HCT116 (cell line): ENCODE measurements around the gene HEG1. TPM values are rescaled to one million over a fixed set of nuclear protein-coding genes. Genes with fewer than 3 reads are reported as not detected.

Experiments used
- ATAC-seq: fragments of 200-7000 bp; cut with Tn5 transposase; 2 replicates; pipeline ENCODE4 v1.9.1; 2020; ENCODE audit warnings: mild to moderate bottlenecking, moderate library complexity
- BruUV-seq: library from RNA; stranded (reverse); fragments of 400-500 nt; replicated peaks from 2 replicates; lab custom pipeline; 2021; lab: Mats Ljungman, UMichigan
- CTCF ChIA-PET: fragments of 300-600 bp; sonication (Branson Sonifier 250); formaldehyde crosslinking; loops from one replicate; lab custom pipeline; 2021; ENCODE audit warnings: antibody characterized with exemption; lab: Charles Lee
- POLR2A ChIA-PET: fragments of 300-600, 350-600 bp; sonication (Branson Sonifier 250); formaldehyde crosslinking; loops from one replicate; lab custom pipeline; 2021; ENCODE audit warnings: antibody characterized with exemption; lab: Charles Lee
- RAD21 ChIA-PET, 2 experiments: fragments of 300-600 bp; sonication (Branson Sonifier 250); formaldehyde crosslinking; loops; one replicate each; lab custom pipeline; 2023; ENCODE audit warnings: low total read pairs in 2 of 2; ENCODE audit not compliant: uncharacterized antibody in 2 of 2, unreplicated experiment in 2 of 2, low non-redundant PET in 1 of 2; lab: Charles Lee
- DNase-seq: peaks from one replicate; pipeline ENCODE4 v3.0.0-alpha.2; 2010; ENCODE audit warnings: low read depth, low spot score
- H2AFZ ChIP-seq: fragments of 200-600 bp; shearing (Covaris generic), sonication (generic); 2 replicates; pipeline ENCODE4 v1.6.1; 2017; ENCODE audit warnings: low read depth, mixed run types, mixed read lengths, antibody characterized with exemption, low read length; ENCODE audit not compliant: poor library complexity, severe bottlenecking
- H3K27ac ChIP-seq: 2 replicates; pipeline ENCODE4 v1.5.1; 2012; ENCODE audit warnings: low read depth, low read length
- H3K27me3 ChIP-seq: fragments of 200-600 bp; sonication (generic); 2 replicates; pipeline ENCODE4 v1.6.1; 2016; ENCODE audit warnings: mixed run types, low read length, mixed read lengths; ENCODE audit not compliant: insufficient read depth
- H3K36me3 ChIP-seq, 2 experiments: fragments of 200-500 bp in 1 of 2; fragments of 200-600 bp in 1 of 2; sonication (Bioruptor generic) in 1 of 2; sonication (generic) in 1 of 2; 2 replicates each; pipeline versions ENCODE4 v1.5.1 to v1.6.1; 2014 to 2016; ENCODE audit warnings: low read length in 2 of 2, inconsistent platforms in 1 of 2, mixed read lengths in 1 of 2, mixed run types in 1 of 2; ENCODE audit not compliant: insufficient read depth in 2 of 2, control insufficient read depth in 1 of 2
- H3K4me1 ChIP-seq, 2 experiments: fragments of 200-600 bp in 1 of 2; sonication (generic) in 1 of 2; 2 replicates each; pipeline versions ENCODE4 v1.5.1 to v1.6.1; 2012 to 2017; ENCODE audit warnings: low read length in 2 of 2, inconsistent platforms in 1 of 2, mild to moderate bottlenecking in 1 of 2, mixed read lengths in 1 of 2, mixed run types in 1 of 2, moderate library complexity in 1 of 2; ENCODE audit not compliant: insufficient read depth in 2 of 2, control insufficient read depth in 1 of 2
- H3K4me2 ChIP-seq: fragments of 200-600 bp; sonication (generic); 2 replicates; pipeline ENCODE4 v1.6.1; 2017; ENCODE audit warnings: mixed run types, low read length, mixed read lengths
- H3K4me3 ChIP-seq, 2 experiments: fragments of 200-600 bp in 1 of 2; sonication (generic) in 1 of 2; replicated peaks in 1 of 2; 2 replicates each; pipeline ENCODE4 v1.5.1; 2011 to 2016; ENCODE audit warnings: low read length in 2 of 2, control low read depth in 1 of 2, low read depth in 1 of 2, mild to moderate bottlenecking in 1 of 2, mixed read lengths in 1 of 2, mixed run types in 1 of 2
- H3K79me2 ChIP-seq: fragments of 200-600 bp; sonication (generic); 2 replicates; pipeline ENCODE4 v1.6.1; 2017; ENCODE audit warnings: mild to moderate bottlenecking, mixed run types, low read length, moderate library complexity, mixed read lengths; ENCODE audit not compliant: insufficient read depth
- H3K9ac ChIP-seq: fragments of 200-600 bp; sonication (generic); 2 replicates; pipeline ENCODE4 v1.6.1; 2016; ENCODE audit warnings: low read length, mixed read lengths
- H3K9me2 ChIP-seq: fragments of 200-600 bp; sonication (generic), shearing (Covaris generic); 2 replicates; pipeline ENCODE4 v1.6.1; 2017; ENCODE audit warnings: mixed run types, mild to moderate bottlenecking, moderate library complexity; ENCODE audit not compliant: insufficient read depth
- H3K9me3 ChIP-seq, 2 experiments: fragments of 200-500 bp in 1 of 2; fragments of 200-600 bp in 1 of 2; sonication (Bioruptor generic) in 1 of 2; sonication (generic) in 1 of 2; 2 replicates each; pipeline ENCODE4 v1.6.1; 2014 to 2017; ENCODE audit warnings: low read length in 2 of 2, mixed read lengths in 2 of 2, inconsistent platforms in 1 of 2, low read depth in 1 of 2, mild to moderate bottlenecking in 1 of 2, mixed run types in 1 of 2, moderate library complexity in 1 of 2; ENCODE audit not compliant: control insufficient read depth in 1 of 2, insufficient read depth in 1 of 2
- H4K20me1 ChIP-seq: fragments of 200-600 bp; sonication (generic), shearing (Covaris generic); 2 replicates; pipeline ENCODE4 v1.6.1; 2017; ENCODE audit warnings: mixed run types, mild to moderate bottlenecking, moderate library complexity; ENCODE audit not compliant: insufficient read depth
- CBX3 ChIP-seq: IDR thresholded peaks from 2 replicates; pipeline ENCODE4 v1.6.1; 2012; ENCODE audit warnings: low read depth
- CEBPB ChIP-seq: IDR thresholded peaks from 2 replicates; pipeline ENCODE4 v1.6.1; 2012; ENCODE audit warnings: low read depth
- EGR1 ChIP-seq: IDR thresholded peaks from 2 replicates; pipeline ENCODE4 v1.6.1; 2012; ENCODE audit warnings: low read depth
- JUND ChIP-seq: IDR thresholded peaks from 2 replicates; pipeline ENCODE4 v1.6.1; 2012
- POLR2A ChIP-seq: IDR thresholded peaks from 2 replicates; pipeline ENCODE4 v1.7.0; 2011; ENCODE audit warnings: borderline replicate concordance; ENCODE audit not compliant: insufficient read depth, insufficient read length; ENCODE audit errors: extremely low read depth
- SIN3A ChIP-seq: IDR thresholded peaks from 2 replicates; pipeline ENCODE4 v1.6.1; 2012; ENCODE audit warnings: low read depth
- SP1 ChIP-seq: IDR thresholded peaks from 2 replicates; pipeline ENCODE4 v1.6.1; 2012; ENCODE audit warnings: low read depth
- YY1 ChIP-seq: IDR thresholded peaks from 2 replicates; pipeline ENCODE4 v1.6.1; 2011; ENCODE audit warnings: low read length, low read depth, moderate library complexity, mild to moderate bottlenecking; ENCODE audit not compliant: insufficient replicate concordance; ENCODE audit errors: extremely low read depth
- intact Hi-C: fragments of 100-400 bp; cut with micrococcal nuclease; formaldehyde crosslinking; loops from 2 replicates; pipeline ENCODE4 v1.10.0; 2022
- total RNA-seq: library from RNA; stranded (reverse); gene quantifications from one replicate; pipeline ENCODE4 v1.2.1, GENCODE V29; 2021; ENCODE audit not compliant: unreplicated experiment
- TF ChIP-seq, protein P1 (sequence below): IDR thresholded peaks from 2 replicates; pipeline ENCODE4 v1.6.1; 2012
- TF ChIP-seq, protein P2 (sequence below): IDR thresholded peaks from 2 replicates; pipeline ENCODE4 v1.6.1; 2012
- TF ChIP-seq, protein P3 (sequence below): IDR thresholded peaks from 2 replicates; pipeline ENCODE4 v1.6.1; 2011; ENCODE audit warnings: mild to moderate bottlenecking, low read length, moderate library complexity; ENCODE audit not compliant: insufficient replicate concordance; ENCODE audit errors: extremely low read depth
- TF ChIP-seq, protein P4 (sequence below): IDR thresholded peaks from 2 replicates; pipeline ENCODE4 v1.6.1; 2012; ENCODE audit warnings: low read depth

HEG1 gene
- total RNA-seq, 1 experiment from 2014 or later: 2.6 TPM

DNA sequence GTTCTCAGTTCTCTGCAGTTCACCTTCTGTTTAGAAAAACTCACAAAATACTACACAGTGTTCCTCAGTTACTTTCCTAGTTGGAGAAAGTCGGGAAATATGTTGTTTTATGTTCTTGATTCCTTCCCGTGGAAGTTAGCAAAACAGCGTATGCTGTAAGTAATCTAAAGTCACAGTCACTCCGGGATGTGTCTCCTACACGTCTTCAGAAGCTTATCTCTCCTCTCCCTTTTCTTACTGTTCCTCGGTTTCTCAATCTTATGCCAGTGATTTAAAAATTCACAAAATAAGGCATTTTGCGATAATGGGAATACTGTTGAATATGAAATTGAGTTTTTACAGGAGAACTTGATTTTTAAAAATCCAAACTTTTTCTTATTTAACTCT, 1.7 kb downstream of the HEG1 start:
- Histone ChIP-seq H3K27me3 (peaks cover 5% of the 10 kb centered on the region; the same call in 1 of the 2 replicates), H3K9me3 (no peaks in the 10 kb centered on the region), H3K36me3 (no peaks in the 10 kb centered on the region), H3K4me3 (no peak overlapping the region), H2AFZ (no peak overlapping the region), H3K4me2 (peak overlapping the region; percentile 75; the same call in 1 of the 2 replicates), H3K27ac (no peak overlapping the region), H3K4me1 (peaks cover 12 to 31% of the 10 kb centered on the region in 2 experiments; a peak in 3 of 4 replicates), H4K20me1 (no peaks in the 10 kb centered on the region), H3K9me2 (no peaks in the 10 kb centered on the region), H3K9ac (no peak overlapping the region), H3K79me2 (no peaks in the 10 kb centered on the region)
- CTCF ChIA-PET: no interaction called here
- TF ChIP-seq JUND (no peak), SIN3A (no peak)
- TF ChIP-seq, protein P1, sequence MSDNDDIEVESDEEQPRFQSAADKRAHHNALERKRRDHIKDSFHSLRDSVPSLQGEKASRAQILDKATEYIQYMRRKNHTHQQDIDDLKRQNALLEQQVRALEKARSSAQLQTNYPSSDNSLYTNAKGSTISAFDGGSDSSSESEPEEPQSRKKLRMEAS: no peak
- TF ChIP-seq, protein P2, sequence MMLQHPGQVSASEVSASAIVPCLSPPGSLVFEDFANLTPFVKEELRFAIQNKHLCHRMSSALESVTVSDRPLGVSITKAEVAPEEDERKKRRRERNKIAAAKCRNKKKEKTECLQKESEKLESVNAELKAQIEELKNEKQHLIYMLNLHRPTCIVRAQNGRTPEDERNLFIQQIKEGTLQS: no peak
- TF ChIP-seq, protein P3, sequence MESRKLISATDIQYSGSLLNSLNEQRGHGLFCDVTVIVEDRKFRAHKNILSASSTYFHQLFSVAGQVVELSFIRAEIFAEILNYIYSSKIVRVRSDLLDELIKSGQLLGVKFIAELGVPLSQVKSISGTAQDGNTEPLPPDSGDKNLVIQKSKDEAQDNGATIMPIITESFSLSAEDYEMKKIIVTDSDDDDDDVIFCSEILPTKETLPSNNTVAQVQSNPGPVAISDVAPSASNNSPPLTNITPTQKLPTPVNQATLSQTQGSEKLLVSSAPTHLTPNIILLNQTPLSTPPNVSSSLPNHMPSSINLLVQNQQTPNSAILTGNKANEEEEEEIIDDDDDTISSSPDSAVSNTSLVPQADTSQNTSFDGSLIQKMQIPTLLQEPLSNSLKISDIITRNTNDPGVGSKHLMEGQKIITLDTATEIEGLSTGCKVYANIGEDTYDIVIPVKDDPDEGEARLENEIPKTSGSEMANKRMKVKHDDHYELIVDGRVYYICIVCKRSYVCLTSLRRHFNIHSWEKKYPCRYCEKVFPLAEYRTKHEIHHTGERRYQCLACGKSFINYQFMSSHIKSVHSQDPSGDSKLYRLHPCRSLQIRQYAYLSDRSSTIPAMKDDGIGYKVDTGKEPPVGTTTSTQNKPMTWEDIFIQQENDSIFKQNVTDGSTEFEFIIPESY: no peak
- ATAC-seq: no peak
- no TSS peak for BruUV-seq
- no peak for DNase-seq
- intact Hi-C loops: no loop called here
- RAD21 ChIA-PET: no interaction called here
- POLR2A ChIA-PET: no interaction called here

DNA sequence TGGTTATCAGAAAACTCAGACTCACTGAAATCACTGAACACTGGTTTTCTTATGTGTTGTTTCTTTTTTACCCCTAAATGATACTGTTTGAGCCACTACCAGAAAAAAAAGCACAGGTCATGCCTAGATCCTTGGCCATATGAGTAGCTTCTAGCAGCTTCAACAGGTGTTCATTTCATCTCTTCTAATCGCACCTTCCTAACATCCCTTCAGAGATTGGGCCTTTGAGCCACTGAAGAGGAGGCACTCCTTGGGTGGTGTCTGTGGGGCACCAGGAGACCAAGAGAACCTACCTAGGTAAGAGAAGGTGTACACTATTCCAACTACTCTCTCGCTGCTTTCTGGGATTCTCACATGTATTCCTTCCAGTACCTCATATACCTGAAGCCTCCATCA, 2.5 kb downstream of the HEG1 start:
- intact Hi-C loops: no loop called here
- CTCF ChIA-PET: no interaction called here
- Histone ChIP-seq H3K79me2 (no peaks in the 10 kb centered on the region), H3K4me1 (peaks cover 12 to 31% of the 10 kb centered on the region in 2 experiments; a peak in 3 of 4 replicates), H2AFZ (no peak overlapping the region), H3K4me3 (no peak overlapping the region), H3K9me3 (no peaks in the 10 kb centered on the region), H3K27me3 (peaks cover 5% of the 10 kb centered on the region; the same call in 1 of the 2 replicates), H3K9ac (no peak overlapping the region), H3K27ac (no peak overlapping the region), H4K20me1 (no peaks in the 10 kb centered on the region), H3K4me2 (no peak overlapping the region), H3K9me2 (no peaks in the 10 kb centered on the region), H3K36me3 (no peaks in the 10 kb centered on the region)
- no peak for ATAC-seq
- RAD21 ChIA-PET: no interaction called here
- POLR2A ChIA-PET: no interaction called here
- BruUV-seq: no TSS peak
- no peak for DNase-seq
- TF ChIP-seq, protein P4, sequence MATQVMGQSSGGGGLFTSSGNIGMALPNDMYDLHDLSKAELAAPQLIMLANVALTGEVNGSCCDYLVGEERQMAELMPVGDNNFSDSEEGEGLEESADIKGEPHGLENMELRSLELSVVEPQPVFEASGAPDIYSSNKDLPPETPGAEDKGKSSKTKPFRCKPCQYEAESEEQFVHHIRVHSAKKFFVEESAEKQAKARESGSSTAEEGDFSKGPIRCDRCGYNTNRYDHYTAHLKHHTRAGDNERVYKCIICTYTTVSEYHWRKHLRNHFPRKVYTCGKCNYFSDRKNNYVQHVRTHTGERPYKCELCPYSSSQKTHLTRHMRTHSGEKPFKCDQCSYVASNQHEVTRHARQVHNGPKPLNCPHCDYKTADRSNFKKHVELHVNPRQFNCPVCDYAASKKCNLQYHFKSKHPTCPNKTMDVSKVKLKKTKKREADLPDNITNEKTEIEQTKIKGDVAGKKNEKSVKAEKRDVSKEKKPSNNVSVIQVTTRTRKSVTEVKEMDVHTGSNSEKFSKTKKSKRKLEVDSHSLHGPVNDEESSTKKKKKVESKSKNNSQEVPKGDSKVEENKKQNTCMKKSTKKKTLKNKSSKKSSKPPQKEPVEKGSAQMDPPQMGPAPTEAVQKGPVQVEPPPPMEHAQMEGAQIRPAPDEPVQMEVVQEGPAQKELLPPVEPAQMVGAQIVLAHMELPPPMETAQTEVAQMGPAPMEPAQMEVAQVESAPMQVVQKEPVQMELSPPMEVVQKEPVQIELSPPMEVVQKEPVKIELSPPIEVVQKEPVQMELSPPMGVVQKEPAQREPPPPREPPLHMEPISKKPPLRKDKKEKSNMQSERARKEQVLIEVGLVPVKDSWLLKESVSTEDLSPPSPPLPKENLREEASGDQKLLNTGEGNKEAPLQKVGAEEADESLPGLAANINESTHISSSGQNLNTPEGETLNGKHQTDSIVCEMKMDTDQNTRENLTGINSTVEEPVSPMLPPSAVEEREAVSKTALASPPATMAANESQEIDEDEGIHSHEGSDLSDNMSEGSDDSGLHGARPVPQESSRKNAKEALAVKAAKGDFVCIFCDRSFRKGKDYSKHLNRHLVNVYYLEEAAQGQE: no peak
- TF ChIP-seq CEBPB (no peak), EGR1 (no peak), SIN3A (no peak), POLR2A (no peak), CBX3 (no peak), SP1 (no peak), YY1 (no peak), JUND (no peak)
- TF ChIP-seq, protein P3: no peak
